ENCODE measurements around the gene HOXA6.

The HOXA6 gene

DNA sequence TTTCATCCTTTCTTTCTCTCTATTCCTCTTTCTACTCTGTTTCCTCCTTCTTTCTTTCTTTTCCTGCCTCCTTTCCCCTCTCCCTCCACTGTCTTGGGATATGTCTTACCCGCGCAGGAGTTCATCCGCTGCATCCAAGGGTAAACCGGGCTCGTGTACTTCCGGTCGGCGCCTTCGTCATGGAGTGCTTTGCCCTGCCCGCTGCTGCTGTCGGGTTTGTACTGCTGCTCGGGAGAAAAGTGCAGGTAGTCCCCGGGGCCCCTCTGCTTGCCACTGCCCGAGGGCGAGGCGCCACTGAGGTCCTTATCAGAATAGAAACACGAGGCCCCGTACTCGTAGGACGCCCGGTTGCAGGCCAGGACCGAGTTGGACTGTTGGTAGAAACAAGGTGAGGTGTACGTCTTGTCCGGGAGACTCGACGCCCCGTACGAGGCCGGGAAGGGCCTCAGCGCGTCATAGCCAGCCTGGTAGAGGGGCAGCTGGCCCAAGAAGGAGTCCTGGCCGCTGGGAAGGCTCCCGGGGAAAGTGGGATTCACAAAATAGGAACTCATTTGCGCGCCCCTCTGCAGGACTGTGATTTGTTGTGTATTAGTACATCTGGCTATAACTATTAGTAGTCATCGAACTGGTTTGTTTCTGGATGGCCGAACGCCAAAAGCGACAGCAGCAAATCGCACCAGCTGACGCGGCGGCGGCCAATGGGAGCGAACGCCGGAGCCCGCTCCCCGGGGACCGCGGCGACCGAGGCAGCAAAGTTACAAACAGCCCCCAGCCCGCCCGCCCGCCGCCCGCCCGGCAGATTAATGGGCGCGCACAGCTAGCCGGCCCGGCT lies at the start of gene HOXA6:
Gene HOXA6 (minus strand): TSS at position 576 of the 832 bp plus-strand sequence. CDS start 25 bp downstream, at position 551.
- peaks cover 31% of the 10 kb centered on the region for H3K4me1 ChIP-seq (ENCODE audit: insufficient read depth, low read length)
- peaks cover 0 to 5% of the 10 kb centered on the region in 2 donors for H3K27me3 ChIP-seq (ENCODE audit: control insufficient read depth in 1 of 2, insufficient read depth in 2 of 2, low read length in 2 of 2)
- peak within 1 kb of the TSS; percentile 79 for H3K9ac ChIP-seq (ENCODE audit: low read length)
- H3K4me3 ChIP-seq (ENCODE audit: low read depth in 1 of 2, low read length in 2 of 2), result peak within 1 kb of the TSS; percentile 50 to 92
- no peaks in the 10 kb centered on the region for H3K9me3 ChIP-seq (ENCODE audit: low read length)
- peaks cover 19% of the 10 kb centered on the region for H3K36me3 ChIP-seq (ENCODE audit: insufficient read depth, low read length)
- peak within 1 kb of the TSS; percentile 95 for H3K27ac ChIP-seq (ENCODE audit: low read depth, low read length)

DNA sequence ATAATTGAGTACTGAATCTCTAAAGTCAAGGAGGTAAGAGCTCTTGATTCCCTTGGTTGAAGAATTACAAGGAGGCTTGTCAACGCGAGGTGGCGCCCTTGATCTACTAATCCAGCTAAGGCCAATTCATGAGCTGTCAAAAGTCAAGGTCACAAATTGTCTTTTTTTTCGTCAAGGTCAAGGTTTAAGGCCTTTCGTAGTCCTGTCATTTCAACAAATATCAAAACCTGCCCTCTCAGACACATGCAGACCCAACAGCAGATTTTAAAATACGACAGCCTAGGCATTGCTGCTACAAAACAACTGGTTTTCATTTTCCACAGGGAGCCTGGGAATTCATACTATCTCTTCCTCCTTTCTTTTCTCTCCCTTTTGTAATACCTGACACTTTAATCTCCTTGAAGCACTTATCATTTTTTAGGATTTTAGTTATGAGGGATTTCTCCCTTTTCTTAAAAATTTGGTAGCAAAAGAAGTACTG lies 48.8 kb upstream of the HOXA6 start:
- H3K4me1 ChIP-seq (ENCODE audit: insufficient read depth, low read length), result peaks cover 12% of the 10 kb centered on the region
- H3K4me3 ChIP-seq (ENCODE audit: low read depth in 1 of 2, low read length in 2 of 2), result peak overlapping the region; percentile 2 to 86
- peaks cover 21 to 36% of the 10 kb centered on the region in 2 donors for H3K27me3 ChIP-seq (ENCODE audit: control insufficient read depth in 1 of 2, insufficient read depth in 2 of 2, low read length in 2 of 2)
- peak overlapping the region; percentile 57 for H3K27ac ChIP-seq (ENCODE audit: low read depth, low read length)
- no peaks in the 10 kb centered on the region for H3K36me3 ChIP-seq (ENCODE audit: insufficient read depth, low read length)
- no peaks in the 10 kb centered on the region for H3K9me3 ChIP-seq (ENCODE audit: low read length)
- no peak overlapping the region for H3K9ac ChIP-seq (ENCODE audit: low read length)

DNA sequence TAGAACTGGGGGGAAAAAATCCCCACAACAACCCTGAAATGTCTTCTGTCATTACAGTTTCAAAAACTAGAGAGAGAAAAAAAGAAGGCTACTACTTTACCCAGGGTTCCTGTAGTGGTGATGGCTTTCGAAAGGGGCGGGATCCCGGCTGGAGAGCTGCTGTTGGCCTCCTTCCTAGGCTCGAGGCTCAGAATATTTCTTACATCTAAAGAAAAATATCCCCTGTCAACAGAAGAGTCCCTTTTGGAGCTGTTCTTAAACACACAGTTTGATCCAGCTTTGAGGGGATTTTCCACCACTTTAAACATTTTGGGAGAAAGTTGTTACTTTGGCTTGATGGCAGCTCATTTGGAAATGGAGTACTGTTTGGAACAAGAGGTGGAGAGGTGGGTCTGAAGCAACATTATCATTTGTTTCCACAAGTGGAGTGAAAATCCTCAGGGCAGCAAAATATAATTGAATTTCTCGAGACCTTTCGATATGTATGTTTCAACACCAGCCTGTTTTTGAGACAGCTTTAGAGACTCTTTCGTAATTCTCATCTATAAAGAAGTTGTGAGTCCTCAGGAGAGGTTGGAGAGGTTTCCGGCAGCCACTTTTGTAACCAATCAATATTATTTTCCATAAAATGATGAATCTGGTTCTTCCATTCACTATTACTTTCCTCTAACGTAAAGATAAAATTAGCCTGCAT lies 47.3 kb upstream of the HOXA6 start:
- H3K9ac ChIP-seq (ENCODE audit: low read length), result peak overlapping the region; percentile 94
- peak overlapping the region; percentile 9 to 92 for H3K4me3 ChIP-seq (ENCODE audit: low read depth in 1 of 2, low read length in 2 of 2)
- peak overlapping the region; percentile 97 for H3K27ac ChIP-seq (ENCODE audit: low read depth, low read length)
- peaks cover 12 to 23% of the 10 kb centered on the region in 2 donors for H3K27me3 ChIP-seq (ENCODE audit: control insufficient read depth in 1 of 2, insufficient read depth in 2 of 2, low read length in 2 of 2)
- peaks cover 15% of the 10 kb centered on the region for H3K4me1 ChIP-seq (ENCODE audit: insufficient read depth, low read length)
- H3K9me3 ChIP-seq (ENCODE audit: low read length), result no peaks in the 10 kb centered on the region
- H3K36me3 ChIP-seq (ENCODE audit: insufficient read depth, low read length), result no peaks in the 10 kb centered on the region

DNA sequence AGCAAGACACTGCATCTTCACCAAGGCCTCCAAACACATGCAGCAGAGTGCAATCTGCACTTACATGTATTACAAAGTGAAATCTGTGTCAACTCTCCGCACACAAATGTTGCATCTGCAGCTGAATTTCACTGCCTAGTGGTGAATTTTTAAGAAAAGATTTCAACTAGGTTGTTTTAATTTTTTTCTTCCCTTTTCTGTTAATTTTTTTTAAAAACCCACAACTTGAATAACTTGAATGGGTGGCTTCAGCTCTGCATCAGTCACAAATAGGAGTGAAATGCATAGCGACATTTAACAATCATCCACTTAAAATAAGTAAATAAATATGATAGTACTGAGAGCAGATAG lies 46.4 kb upstream of the HOXA6 start:
- peak overlapping the region; percentile 97 for H3K27ac ChIP-seq (ENCODE audit: low read depth, low read length)
- H3K36me3 ChIP-seq (ENCODE audit: insufficient read depth, low read length), result no peaks in the 10 kb centered on the region
- H3K27me3 ChIP-seq (ENCODE audit: control insufficient read depth in 1 of 2, insufficient read depth in 2 of 2, low read length in 2 of 2), result peaks cover 12 to 20% of the 10 kb centered on the region in 2 donors
- H3K4me1 ChIP-seq (ENCODE audit: insufficient read depth, low read length), result peaks cover 20% of the 10 kb centered on the region
- peak overlapping the region; percentile 94 for H3K9ac ChIP-seq (ENCODE audit: low read length)
- no peaks in the 10 kb centered on the region for H3K9me3 ChIP-seq (ENCODE audit: low read length)
- peak overlapping the region; percentile 75 to 92 for H3K4me3 ChIP-seq (ENCODE audit: low read depth in 1 of 2, low read length in 2 of 2)

DNA sequence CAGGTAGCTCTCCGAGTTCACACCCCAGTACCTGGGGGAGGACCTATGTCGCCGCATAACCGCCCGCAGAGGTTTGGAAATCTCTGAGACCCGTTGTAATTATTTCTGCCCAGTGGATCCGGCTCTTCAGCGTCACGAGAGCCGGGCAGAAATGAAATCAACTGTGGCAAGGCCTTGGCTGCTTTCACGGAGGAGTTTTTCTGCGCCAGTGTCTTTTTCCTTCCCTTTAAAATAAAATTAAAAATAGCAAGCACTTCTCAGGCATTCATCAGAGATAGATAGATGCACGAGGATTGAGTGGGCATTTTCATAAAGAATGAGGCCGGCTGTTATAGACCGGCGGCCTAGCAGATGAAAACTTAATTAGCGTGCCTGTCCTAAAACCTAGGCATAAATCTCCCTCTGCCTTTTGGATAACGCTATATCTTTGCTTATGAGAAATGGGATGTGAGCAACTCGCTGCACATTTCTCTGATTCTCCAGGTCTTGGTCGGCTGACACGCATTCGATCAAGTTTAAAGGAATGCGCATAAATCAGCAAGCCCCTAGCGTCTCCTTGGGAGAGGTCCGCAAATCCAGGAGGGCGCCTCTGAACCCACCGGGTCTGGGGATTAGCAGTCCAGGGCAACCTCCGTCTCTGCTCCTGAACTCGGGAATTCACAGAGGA lies 45.9 kb upstream of the HOXA6 start:
- H3K27ac ChIP-seq (ENCODE audit: low read depth, low read length), result peak overlapping the region; percentile 97
- H3K9me3 ChIP-seq (ENCODE audit: low read length), result no peaks in the 10 kb centered on the region
- peak overlapping the region; percentile 75 to 92 for H3K4me3 ChIP-seq (ENCODE audit: low read depth in 1 of 2, low read length in 2 of 2)
- peaks cover 13 to 15% of the 10 kb centered on the region in 2 donors for H3K27me3 ChIP-seq (ENCODE audit: control insufficient read depth in 1 of 2, insufficient read depth in 2 of 2, low read length in 2 of 2)
- H3K4me1 ChIP-seq (ENCODE audit: insufficient read depth, low read length), result peaks cover 20% of the 10 kb centered on the region
- no peaks in the 10 kb centered on the region for H3K36me3 ChIP-seq (ENCODE audit: insufficient read depth, low read length)
- peak overlapping the region; percentile 94 for H3K9ac ChIP-seq (ENCODE audit: low read length)

DNA sequence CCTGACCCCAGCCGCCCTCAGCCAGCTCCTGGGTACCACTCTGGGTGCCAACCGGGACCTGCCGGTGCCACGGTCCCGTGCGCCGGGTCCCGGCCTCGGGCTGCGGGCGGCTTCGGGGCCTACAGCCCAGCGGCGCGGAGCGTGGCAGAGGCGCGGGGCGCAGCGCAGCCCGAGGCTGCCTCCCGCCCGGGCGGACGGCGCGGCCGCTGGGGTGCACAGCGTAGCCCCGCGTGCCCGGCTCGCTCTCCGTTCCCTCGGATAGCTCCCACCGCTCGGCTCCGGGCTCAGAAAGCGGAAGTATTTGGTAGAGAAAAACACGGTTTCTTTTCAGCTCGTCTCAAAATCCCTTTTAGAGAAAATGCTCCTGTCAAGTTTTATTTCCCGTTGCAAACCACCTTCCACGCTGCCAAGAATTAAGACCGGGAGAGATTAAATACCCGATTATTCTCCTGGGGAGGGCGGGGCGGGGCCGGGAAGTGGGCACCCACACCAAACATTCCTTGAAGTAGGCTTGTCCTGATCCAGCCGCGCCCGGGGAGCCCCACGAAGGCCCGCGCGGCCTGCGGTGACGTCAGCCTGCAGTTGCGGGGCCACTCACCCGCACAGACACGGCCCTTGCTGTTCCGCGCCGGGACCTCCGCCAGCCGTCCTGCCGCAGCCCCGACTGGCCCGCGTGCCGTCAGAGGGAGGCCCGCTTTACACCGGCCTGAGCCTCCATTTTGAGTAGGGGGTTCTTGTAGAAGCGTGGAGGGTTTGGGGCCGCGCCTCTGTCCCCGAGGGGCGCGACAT lies 45.2 kb upstream of the HOXA6 start:
- H3K9ac ChIP-seq (ENCODE audit: low read length), result peak overlapping the region; percentile 94
- no peaks in the 10 kb centered on the region for H3K36me3 ChIP-seq (ENCODE audit: insufficient read depth, low read length)
- H3K4me1 ChIP-seq (ENCODE audit: insufficient read depth, low read length), result peaks cover 20% of the 10 kb centered on the region
- H3K9me3 ChIP-seq (ENCODE audit: low read length), result no peaks in the 10 kb centered on the region
- peak overlapping the region; percentile 97 for H3K27ac ChIP-seq (ENCODE audit: low read depth, low read length)
- H3K27me3 ChIP-seq (ENCODE audit: control insufficient read depth in 1 of 2, insufficient read depth in 2 of 2, low read length in 2 of 2), result peaks cover 9 to 12% of the 10 kb centered on the region in 2 donors
- H3K4me3 ChIP-seq (ENCODE audit: low read depth in 1 of 2, low read length in 2 of 2), result peak overlapping the region; percentile 75 to 92

DNA sequence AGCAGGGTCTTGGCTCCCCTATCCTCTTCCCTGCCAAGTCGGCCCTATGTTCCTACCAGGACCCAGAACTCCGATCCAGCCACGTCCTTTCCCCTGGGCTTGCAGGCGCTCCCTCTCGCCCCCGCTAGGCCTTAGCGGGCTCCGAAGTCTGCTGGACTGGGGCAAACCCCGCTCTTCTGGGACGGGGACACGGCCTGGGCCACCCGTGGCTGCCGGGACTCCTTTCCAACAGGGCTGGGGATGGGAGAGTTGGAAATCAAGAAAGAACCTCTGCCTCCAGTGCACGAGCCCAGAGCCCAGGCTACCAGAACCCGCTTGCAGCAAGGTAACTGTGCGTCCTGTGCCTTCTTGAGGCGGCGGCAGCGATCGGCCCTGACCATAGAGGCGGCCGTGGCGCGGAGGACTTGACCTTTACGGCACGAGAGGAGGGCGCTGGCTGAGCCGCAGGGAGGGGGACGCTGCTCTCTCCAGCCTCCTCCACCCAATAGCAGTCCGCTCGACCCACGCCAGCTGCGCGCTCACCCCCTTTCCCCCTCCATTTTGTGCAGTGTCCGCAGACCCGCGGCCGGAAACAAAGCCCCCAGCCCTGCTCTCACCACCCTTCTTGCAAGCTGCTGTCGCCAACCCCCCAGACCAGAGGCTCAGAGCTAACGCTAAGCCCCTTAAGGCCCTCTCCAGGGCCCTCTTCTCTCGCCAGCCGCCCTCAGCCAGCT lies 44.4 kb upstream of the HOXA6 start:
- H3K9ac ChIP-seq (ENCODE audit: low read length), result peak overlapping the region; percentile 94
- H3K27me3 ChIP-seq (ENCODE audit: control insufficient read depth in 1 of 2, insufficient read depth in 2 of 2, low read length in 2 of 2), result peaks cover 5 to 12% of the 10 kb centered on the region in 2 donors
- peaks cover 22% of the 10 kb centered on the region for H3K4me1 ChIP-seq (ENCODE audit: insufficient read depth, low read length)
- peak overlapping the region; percentile 75 to 92 for H3K4me3 ChIP-seq (ENCODE audit: low read depth in 1 of 2, low read length in 2 of 2)
- H3K36me3 ChIP-seq (ENCODE audit: insufficient read depth, low read length), result no peaks in the 10 kb centered on the region
- no peaks in the 10 kb centered on the region for H3K9me3 ChIP-seq (ENCODE audit: low read length)
- H3K27ac ChIP-seq (ENCODE audit: low read depth, low read length), result peak overlapping the region; percentile 97

DNA sequence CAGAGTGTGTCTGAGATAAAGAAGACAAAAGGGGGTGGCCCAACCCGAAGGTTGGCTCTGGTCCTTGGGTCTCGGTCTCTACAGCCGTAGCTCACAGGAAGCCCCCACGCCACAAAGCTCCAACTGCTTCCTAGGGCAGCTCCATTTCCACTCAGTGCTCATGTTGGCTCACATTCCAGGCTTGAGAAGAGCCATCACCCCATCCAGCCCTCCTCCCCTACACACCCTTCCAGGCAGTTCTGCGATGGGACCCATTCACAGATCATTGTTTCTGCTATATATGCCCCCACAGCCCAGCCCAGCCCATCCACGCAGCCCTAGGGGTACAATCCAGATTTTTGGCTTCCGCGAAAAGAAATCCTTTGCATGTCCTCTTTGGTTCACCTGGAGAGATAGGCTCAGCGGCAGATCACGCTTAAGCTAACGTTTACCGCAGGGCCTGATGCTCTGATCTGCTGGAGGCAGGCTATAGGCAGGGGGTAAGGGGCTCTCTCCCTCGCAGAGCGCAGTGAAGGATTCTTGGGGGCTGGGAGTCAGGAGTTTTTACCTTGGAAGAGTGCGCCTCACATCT lies 43.7 kb upstream of the HOXA6 start:
- Histone ChIP-seq H3K9me3 (ENCODE audit: low read length) (no peaks in the 10 kb centered on the region), H3K36me3 (ENCODE audit: insufficient read depth, low read length) (no peaks in the 10 kb centered on the region), H3K4me3 (ENCODE audit: low read depth in 1 of 2, low read length in 2 of 2) (peak overlapping the region; percentile 75 to 92), H3K4me1 (ENCODE audit: insufficient read depth, low read length) (peaks cover 26% of the 10 kb centered on the region), H3K27me3 (ENCODE audit: control insufficient read depth in 1 of 2, insufficient read depth in 2 of 2, low read length in 2 of 2) (peaks cover 5 to 12% of the 10 kb centered on the region in 2 donors), H3K27ac (ENCODE audit: low read depth, low read length) (peak overlapping the region; percentile 97), H3K9ac (ENCODE audit: low read length) (peak overlapping the region; percentile 94)

DNA sequence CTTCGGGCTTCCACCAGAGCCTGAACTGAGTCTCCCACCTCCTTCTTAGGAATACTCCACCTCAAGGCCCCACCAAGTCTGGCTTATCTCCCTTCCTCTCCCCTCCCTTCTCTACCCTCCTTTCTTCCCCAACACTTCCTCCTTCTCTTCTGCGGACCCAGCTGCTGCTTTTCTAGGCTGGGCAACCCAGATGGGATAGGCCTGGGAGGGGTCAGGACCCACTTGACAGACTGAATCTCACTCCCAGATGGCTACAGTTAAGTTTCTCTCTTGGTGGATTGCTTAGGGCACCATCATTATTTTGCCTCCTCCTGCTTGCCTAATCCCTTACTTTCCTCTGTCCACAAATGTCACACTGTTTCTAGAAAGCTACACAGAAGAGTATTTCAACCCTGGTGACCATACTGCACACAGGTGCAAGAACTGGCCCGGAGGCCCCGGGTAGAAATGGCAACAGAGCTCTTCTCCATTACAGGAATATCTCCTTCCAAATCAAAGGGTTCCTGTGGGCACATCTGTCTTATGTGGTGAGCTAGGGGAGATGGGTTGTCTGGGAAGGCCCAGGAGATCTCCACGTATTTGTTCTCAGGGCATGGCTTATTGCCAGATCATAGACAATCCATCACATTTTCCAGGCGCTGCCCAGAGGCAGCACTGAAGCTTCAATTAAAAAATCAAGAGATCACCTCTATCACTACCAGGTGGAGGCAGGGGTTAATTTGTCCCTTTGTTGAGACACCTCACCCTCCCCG lies 42.6 kb upstream of the HOXA6 start:
- Histone ChIP-seq H3K9ac (ENCODE audit: low read length) (peak overlapping the region; percentile 94), H3K9me3 (ENCODE audit: low read length) (no peaks in the 10 kb centered on the region), H3K36me3 (ENCODE audit: insufficient read depth, low read length) (no peaks in the 10 kb centered on the region), H3K4me3 (ENCODE audit: low read depth in 1 of 2, low read length in 2 of 2) (peak overlapping the region; percentile 75 to 92), H3K27ac (ENCODE audit: low read depth, low read length) (peak overlapping the region; percentile 97), H3K4me1 (ENCODE audit: insufficient read depth, low read length) (peaks cover 26% of the 10 kb centered on the region), H3K27me3 (ENCODE audit: control insufficient read depth in 1 of 2, insufficient read depth in 2 of 2, low read length in 2 of 2) (peaks cover 5 to 12% of the 10 kb centered on the region in 2 donors)
